Measurements from ENCODE around the gene RAMP2. TPM values are rescaled to one million over a fixed set of nuclear protein-coding genes. Genes with fewer than 3 reads are reported as not detected.

The RAMP2 gene
- total RNA-seq, 1 experiment from 2014 or later: 11.7 TPM

GRCh38 chr17:42796066-42796758, 35.2 kb downstream of the RAMP2 start:
- Histone ChIP-seq H4K5ac (ENCODE audit: insufficient read length, low read depth, low read length) (no peak overlapping the region), H3K27ac (ENCODE audit: insufficient read length, low read depth, low read length) (no peak overlapping the region), H2BK20ac (ENCODE audit: low read depth, low read length, poor library complexity, severe bottlenecking) (no peak overlapping the region), H4K8ac (replicated peaks; ENCODE audit: insufficient read length, low read depth, low read length) (no peak overlapping the region), H3K23me2 (ENCODE audit: insufficient read length, low read depth, low read length, poor library complexity, severe bottlenecking) (no peaks in the 10 kb centered on the region), H2BK120ac (ENCODE audit: low read depth, low read length, poor library complexity, severe bottlenecking) (no peak overlapping the region), H3K79me1 (ENCODE audit: insufficient read depth, low read depth, low read length, poor library complexity, severe bottlenecking) (no peaks in the 10 kb centered on the region), H2AK5ac (ENCODE audit: insufficient read length, low read length) (no peak overlapping the region), H3T11ph (ENCODE audit: low read length) (no peak overlapping the region), H3K18ac (ENCODE audit: insufficient read length, low read depth, low read length) (no peak overlapping the region), H3K79me2 (ENCODE audit: insufficient read depth, low read length) (no peaks in the 10 kb centered on the region), H3K23ac (ENCODE audit: insufficient read length, low read depth, low read length) (no peak overlapping the region), H2BK5ac (ENCODE audit: insufficient read length, low read length) (no peak overlapping the region), H4K20me1 (ENCODE audit: control insufficient read depth, insufficient read depth, insufficient read length) (no peaks in the 10 kb centered on the region), H3K14ac (ENCODE audit: insufficient read depth, low read length) (no peak overlapping the region), H3K9me3 (ENCODE audit: control insufficient read depth, low read depth, low read length) (no peaks in the 10 kb centered on the region), H2BK15ac (ENCODE audit: low read depth, low read length) (no peak overlapping the region), H2AFZ (ENCODE audit: low read length) (no peak overlapping the region), H3K27me3 (ENCODE audit: insufficient read depth, low read length) (no peaks in the 10 kb centered on the region), H3K4ac (ENCODE audit: low read depth, low read length) (no peak overlapping the region), H3K56ac (ENCODE audit: insufficient read length, low read depth, low read length) (no peak overlapping the region), H2BK12ac (ENCODE audit: insufficient read length, low read depth, low read length) (no peak overlapping the region), H4K91ac (ENCODE audit: insufficient read length, low read depth, low read length) (no peak overlapping the region), H3K4me1 (ENCODE audit: insufficient read depth, low read length) (no peaks in the 10 kb centered on the region; the same call in 1 of the 2 replicates), H3K9ac (ENCODE audit: extremely low read depth, insufficient read length, low read length) (no peak overlapping the region), H3K4me2 (ENCODE audit: insufficient read depth, insufficient read length, low read length) (no peak overlapping the region)
- no peak for TF ChIP-seq CTCF (conservative IDR thresholded peaks at IDR 0.05)
- no CpG with 5 or more reads among the region's 18 CpGs for WGBS (ENCODE audit: extremely low coverage, insufficient read length, low lambda C conversion rate)
- H3K36me3 Mint-ChIP-seq (ENCODE audit: insufficient read depth in 1 of 3, low read depth in 3 of 3): peaks cover 5 to 24% (median 20%) of the 10 kb centered on the region in 3 experiments; a peak in 6 of 7 replicates
- H3K4me1 Mint-ChIP-seq: peaks cover 6 to 7% of the 10 kb centered on the region in 2 experiments
- peaks cover 5 to 8% of the 10 kb centered on the region in 2 experiments for H3K9me3 Mint-ChIP-seq
- no peak for DNase-seq
- H3K27me3 Mint-ChIP-seq (ENCODE audit: low read depth): peaks cover 22% of the 10 kb centered on the region
- peak overlapping the region in 1 of 2 experiments; percentile 30; a peak in 2 of 5 replicates for H3K4me3 Mint-ChIP-seq
- H3K27ac Mint-ChIP-seq: no peak overlapping the region

Data from H9 (cell line).